OCI-LY3 (cell line): ENCODE results near the gene KCNMA1.

Experiments
- H2AFZ ChIP-seq: fragments of 200-600, 300-600 bp; shearing (Covaris generic); 2 replicates; pipeline ENCODE4 v1.6.0; 2014; ENCODE audit warnings: antibody characterized with exemption, low read depth, low read length
- H3K27ac ChIP-seq: fragments of 200-600, 300-600 bp; sonication (generic); 2 replicates; pipeline ENCODE4 v1.5.1; 2014; ENCODE audit warnings: mild to moderate bottlenecking, low read length, moderate library complexity, mixed read lengths
- H3K27me3 ChIP-seq: fragments of 200-600, 300-600 bp; sonication (generic); 2 replicates; pipeline ENCODE4 v1.6.1; 2014; ENCODE audit warnings: low read depth, low read length, mixed read lengths
- H3K36me3 ChIP-seq: fragments of 200-600, 300-600 bp; sonication (generic); replicated peaks from 2 replicates; pipeline ENCODE3; 2014; ENCODE audit warnings: low read depth, low read length, mixed read lengths
- H3K4me1 ChIP-seq: fragments of 300-600, 200-600 bp; sonication (generic); 2 replicates; pipeline ENCODE4 v1.6.1; 2014; ENCODE audit warnings: low read length, mixed read lengths
- H3K4me2 ChIP-seq: fragments of 200-600, 300-600 bp; sonication (generic); 2 replicates; pipeline ENCODE4 v1.6.1; 2014; ENCODE audit warnings: low read length, mixed read lengths
- H3K4me3 ChIP-seq: fragments of 300-600, 200-600 bp; sonication (generic); 2 replicates; pipeline ENCODE4 v1.5.1; 2014; ENCODE audit warnings: antibody characterized with exemption, mild to moderate bottlenecking, low read length, moderate library complexity
- H3K79me2 ChIP-seq: fragments of 300-600, 200-600 bp; shearing (Covaris generic); 2 replicates; pipeline ENCODE4 v1.6.1; 2014; ENCODE audit warnings: mild to moderate bottlenecking, low read length, mixed read lengths
- H3K9ac ChIP-seq: fragments of 300-600, 200-600 bp; shearing (Covaris generic); 2 replicates; pipeline ENCODE4 v1.6.0; 2014; ENCODE audit warnings: mild to moderate bottlenecking, low read length, moderate library complexity
- H3K9me3 ChIP-seq: fragments of 200-600, 300-600 bp; shearing (Covaris generic); 2 replicates; pipeline ENCODE4 v1.6.1; 2014; ENCODE audit warnings: low read length, mixed read lengths; ENCODE audit not compliant: insufficient read depth
- H4K20me1 ChIP-seq: fragments of 200-600, 300-600 bp; sonication (generic); 2 replicates; pipeline ENCODE4 v1.6.1; 2016; ENCODE audit warnings: low read length, mixed read lengths; ENCODE audit not compliant: insufficient read depth
- CTCF ChIP-seq: fragments of 200-600, 300-600 bp; sonication (generic); IDR thresholded peaks from 2 replicates; pipeline ENCODE4 v1.5.1; 2014; ENCODE audit warnings: antibody characterized with exemption, low read length, low read depth
- EZH2phosphoT487 ChIP-seq: fragments of 200-600 bp; shearing (Covaris generic); IDR thresholded peaks from 2 replicates; pipeline ENCODE4 v1.6.1; 2018; ENCODE audit warnings: antibody characterized with exemption, mixed run types, low read depth

Gene KCNMA1

DNA sequence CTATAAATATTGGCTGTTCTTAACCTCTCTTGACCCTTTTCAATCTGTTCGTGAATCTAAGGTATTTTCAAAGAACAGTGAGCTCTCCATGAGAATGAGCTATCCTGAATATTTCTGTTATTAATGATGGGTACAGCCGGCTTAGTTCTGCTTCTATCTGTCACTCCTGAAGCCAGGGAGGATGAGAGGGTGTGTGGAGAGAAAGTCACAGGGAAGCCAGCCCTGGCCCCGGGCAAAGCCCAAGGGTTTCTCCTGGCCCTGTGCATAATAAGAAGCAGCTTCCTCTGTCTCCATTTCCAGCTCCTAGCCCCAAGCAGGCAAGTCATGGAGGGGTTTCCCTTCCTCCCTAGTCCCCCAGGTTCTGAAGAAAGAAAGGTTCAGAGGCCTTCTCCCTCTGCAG lies 151.1 kb downstream of the KCNMA1 start:
- no peak overlapping the region for H3K9ac ChIP-seq
- no peaks in the 10 kb centered on the region for H3K27me3 ChIP-seq
- H3K4me3 ChIP-seq: no peak overlapping the region
- no peak overlapping the region for H2AFZ ChIP-seq
- H3K27ac ChIP-seq: no peak overlapping the region
- no peaks in the 10 kb centered on the region; the same call in 1 of the 2 replicates for H3K79me2 ChIP-seq
- H3K36me3 ChIP-seq: no peaks in the 10 kb centered on the region
- no peak for TF ChIP-seq CTCF
- TF ChIP-seq EZH2phosphoT487: no peak
- peaks cover 58% of the 10 kb centered on the region for H4K20me1 ChIP-seq
- H3K4me2 ChIP-seq: no peak overlapping the region
- H3K9me3 ChIP-seq: no peaks in the 10 kb centered on the region
- no peaks in the 10 kb centered on the region for H3K4me1 ChIP-seq

GRCh38 chr10:77485847-77486246 lies 151.8 kb downstream of the KCNMA1 start:
- H3K36me3 ChIP-seq: no peaks in the 10 kb centered on the region
- H3K4me2 ChIP-seq: no peak overlapping the region
- TF ChIP-seq CTCF: no peak
- TF ChIP-seq EZH2phosphoT487: no peak
- no peak overlapping the region for H2AFZ ChIP-seq
- H3K27me3 ChIP-seq: no peaks in the 10 kb centered on the region
- H3K9me3 ChIP-seq: no peaks in the 10 kb centered on the region
- no peaks in the 10 kb centered on the region for H3K4me1 ChIP-seq
- no peak overlapping the region for H3K27ac ChIP-seq
- no peak overlapping the region for H3K4me3 ChIP-seq
- H4K20me1 ChIP-seq: peaks cover 58% of the 10 kb centered on the region
- no peaks in the 10 kb centered on the region; the same call in 1 of the 2 replicates for H3K79me2 ChIP-seq
- no peak overlapping the region for H3K9ac ChIP-seq

DNA sequence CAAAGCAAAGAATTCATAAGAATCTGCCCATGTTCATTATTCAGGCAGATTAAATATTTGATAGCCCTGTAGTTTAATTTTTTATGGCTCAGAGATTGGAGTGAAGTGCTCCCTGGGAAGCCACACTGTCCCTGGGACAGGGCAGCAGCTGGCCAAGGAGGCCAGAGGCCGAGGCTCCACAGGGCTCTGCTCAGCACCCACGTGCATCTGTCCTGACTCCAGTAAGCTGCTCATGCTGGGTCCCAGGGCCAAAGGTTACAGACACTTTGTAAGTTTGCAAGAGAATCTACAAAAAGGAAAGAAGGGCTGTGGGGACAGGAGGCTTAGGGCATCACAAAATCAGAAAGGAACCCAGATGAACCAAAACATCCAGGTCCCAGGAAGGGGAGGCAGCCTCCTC lies 155.5 kb downstream of the KCNMA1 start:
- no peak overlapping the region for H3K9ac ChIP-seq
- peaks cover 67% of the 10 kb centered on the region for H4K20me1 ChIP-seq
- H3K79me2 ChIP-seq: no peaks in the 10 kb centered on the region; the same call in 1 of the 2 replicates
- no peak overlapping the region for H3K4me3 ChIP-seq
- no peaks in the 10 kb centered on the region for H3K4me1 ChIP-seq
- no peak overlapping the region for H3K27ac ChIP-seq
- no peaks in the 10 kb centered on the region for H3K27me3 ChIP-seq
- no peaks in the 10 kb centered on the region for H3K36me3 ChIP-seq
- H3K9me3 ChIP-seq: no peaks in the 10 kb centered on the region
- no peak overlapping the region for H2AFZ ChIP-seq
- H3K4me2 ChIP-seq: no peak overlapping the region
- TF ChIP-seq CTCF (no peak), EZH2phosphoT487 (no peak)

DNA sequence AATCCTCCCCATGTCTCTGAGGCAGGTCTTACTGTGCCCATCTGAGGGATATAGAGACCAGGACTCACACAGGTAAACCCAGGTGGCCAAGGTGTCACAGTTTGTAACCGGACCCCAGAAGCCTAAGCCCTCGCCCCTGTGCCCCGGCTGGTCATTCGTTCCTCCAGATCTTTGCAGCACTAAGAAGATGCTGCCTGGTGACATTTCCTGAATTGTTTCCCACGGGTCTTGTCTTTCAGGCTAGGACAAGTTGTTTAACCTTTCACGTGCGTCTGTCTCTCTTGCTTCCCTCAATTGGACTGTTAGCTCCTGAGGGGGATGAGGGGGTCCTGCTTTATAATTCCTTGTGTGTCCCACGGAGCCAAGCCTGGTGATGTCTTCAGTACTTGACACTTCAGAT lies 158.0 kb downstream of the KCNMA1 start:
- no peaks in the 10 kb centered on the region for H3K9me3 ChIP-seq
- H3K4me2 ChIP-seq: no peak overlapping the region
- H3K36me3 ChIP-seq: no peaks in the 10 kb centered on the region
- no peak overlapping the region for H3K9ac ChIP-seq
- no peak overlapping the region for H3K4me3 ChIP-seq
- peaks cover 54% of the 10 kb centered on the region for H4K20me1 ChIP-seq
- no peak overlapping the region for H3K27ac ChIP-seq
- no peaks in the 10 kb centered on the region for H3K4me1 ChIP-seq
- H2AFZ ChIP-seq: no peak overlapping the region
- no peaks in the 10 kb centered on the region for H3K27me3 ChIP-seq
- no peak for TF ChIP-seq CTCF
- no peak for TF ChIP-seq EZH2phosphoT487
- H3K79me2 ChIP-seq: no peaks in the 10 kb centered on the region
